OCI-LY3 (cell line): ENCODE data around the gene CERS6.

ENCODE experiments used
- H2AFZ ChIP-seq: fragments of 200-600, 300-600 bp; shearing (Covaris generic); 2 replicates; pipeline ENCODE4 v1.6.0; 2014; ENCODE audit warnings: antibody characterized with exemption, low read depth, low read length
- H3K27ac ChIP-seq: fragments of 200-600, 300-600 bp; sonication (generic); 2 replicates; pipeline ENCODE4 v1.5.1; 2014; ENCODE audit warnings: mild to moderate bottlenecking, low read length, moderate library complexity, mixed read lengths
- H3K27me3 ChIP-seq: fragments of 200-600, 300-600 bp; sonication (generic); 2 replicates; pipeline ENCODE4 v1.6.1; 2014; ENCODE audit warnings: low read depth, low read length, mixed read lengths
- H3K36me3 ChIP-seq: fragments of 200-600, 300-600 bp; sonication (generic); replicated peaks from 2 replicates; pipeline ENCODE3; 2014; ENCODE audit warnings: low read depth, low read length, mixed read lengths
- H3K4me1 ChIP-seq: fragments of 300-600, 200-600 bp; sonication (generic); 2 replicates; pipeline ENCODE4 v1.6.1; 2014; ENCODE audit warnings: low read length, mixed read lengths
- H3K4me2 ChIP-seq: fragments of 200-600, 300-600 bp; sonication (generic); 2 replicates; pipeline ENCODE4 v1.6.1; 2014; ENCODE audit warnings: low read length, mixed read lengths
- H3K4me3 ChIP-seq: fragments of 300-600, 200-600 bp; sonication (generic); 2 replicates; pipeline ENCODE4 v1.5.1; 2014; ENCODE audit warnings: antibody characterized with exemption, mild to moderate bottlenecking, low read length, moderate library complexity
- H3K79me2 ChIP-seq: fragments of 300-600, 200-600 bp; shearing (Covaris generic); 2 replicates; pipeline ENCODE4 v1.6.1; 2014; ENCODE audit warnings: mild to moderate bottlenecking, low read length, mixed read lengths
- H3K9ac ChIP-seq: fragments of 300-600, 200-600 bp; shearing (Covaris generic); 2 replicates; pipeline ENCODE4 v1.6.0; 2014; ENCODE audit warnings: mild to moderate bottlenecking, low read length, moderate library complexity
- H3K9me3 ChIP-seq: fragments of 200-600, 300-600 bp; shearing (Covaris generic); 2 replicates; pipeline ENCODE4 v1.6.1; 2014; ENCODE audit warnings: low read length, mixed read lengths; ENCODE audit not compliant: insufficient read depth
- H4K20me1 ChIP-seq: fragments of 200-600, 300-600 bp; sonication (generic); 2 replicates; pipeline ENCODE4 v1.6.1; 2016; ENCODE audit warnings: low read length, mixed read lengths; ENCODE audit not compliant: insufficient read depth
- CTCF ChIP-seq: fragments of 200-600, 300-600 bp; sonication (generic); IDR thresholded peaks from 2 replicates; pipeline ENCODE4 v1.5.1; 2014; ENCODE audit warnings: antibody characterized with exemption, low read length, low read depth
- EZH2phosphoT487 ChIP-seq: fragments of 200-600 bp; shearing (Covaris generic); IDR thresholded peaks from 2 replicates; pipeline ENCODE4 v1.6.1; 2018; ENCODE audit warnings: antibody characterized with exemption, mixed run types, low read depth

Gene CERS6

GRCh38 chr2:168716839-168717238, 260.8 kb downstream of the CERS6 start:
- Histone ChIP-seq H3K79me2 (no peaks in the 10 kb centered on the region), H3K4me1 (peaks cover 14% of the 10 kb centered on the region), H4K20me1 (peaks cover 8% of the 10 kb centered on the region; the same call in 1 of the 2 replicates), H3K9ac (no peak overlapping the region), H3K27ac (no peak overlapping the region), H3K36me3 (no peaks in the 10 kb centered on the region), H3K27me3 (no peaks in the 10 kb centered on the region), H3K4me2 (no peak overlapping the region), H3K4me3 (no peak overlapping the region), H3K9me3 (no peaks in the 10 kb centered on the region), H2AFZ (no peak overlapping the region)
- TF ChIP-seq CTCF (no peak), EZH2phosphoT487 (no peak)

GRCh38 chr2:168717790-168718502, 261.9 kb downstream of the CERS6 start:
- Histone ChIP-seq H3K36me3 (no peaks in the 10 kb centered on the region), H3K27ac (no peak overlapping the region)

GRCh38 chr2:168718622-168719021, 262.6 kb downstream of the CERS6 start:
- no peaks in the 10 kb centered on the region for H4K20me1 ChIP-seq
- peaks cover 17% of the 10 kb centered on the region for H3K4me1 ChIP-seq
- H3K4me2 ChIP-seq: no peak overlapping the region
- H3K27me3 ChIP-seq: no peaks in the 10 kb centered on the region
- TF ChIP-seq CTCF: no peak
- TF ChIP-seq EZH2phosphoT487: no peak
- no peaks in the 10 kb centered on the region for H3K36me3 ChIP-seq
- H2AFZ ChIP-seq: no peak overlapping the region
- H3K9ac ChIP-seq: no peak overlapping the region
- no peaks in the 10 kb centered on the region for H3K9me3 ChIP-seq
- H3K79me2 ChIP-seq: no peaks in the 10 kb centered on the region
- H3K4me3 ChIP-seq: no peak overlapping the region
- H3K27ac ChIP-seq: no peak overlapping the region

More at GRCh38 chr2:168717790-168718502, 261.9 kb downstream of the CERS6 start:
- H3K27me3 ChIP-seq: no peaks in the 10 kb centered on the region
- H3K9ac ChIP-seq: no peak overlapping the region
- peaks cover 10% of the 10 kb centered on the region for H3K4me1 ChIP-seq
- H2AFZ ChIP-seq: no peak overlapping the region
- no peaks in the 10 kb centered on the region for H3K9me3 ChIP-seq
- no peaks in the 10 kb centered on the region for H4K20me1 ChIP-seq
- H3K4me2 ChIP-seq: no peak overlapping the region
- no peak for TF ChIP-seq CTCF
- TF ChIP-seq EZH2phosphoT487: no peak
- H3K79me2 ChIP-seq: no peaks in the 10 kb centered on the region
- no peak overlapping the region for H3K4me3 ChIP-seq

- Histone ChIP-seq H3K9ac (no peak overlapping the region), H3K9me3 (no peaks in the 10 kb centered on the region), H3K27ac (no peak overlapping the region), H3K79me2 (no peaks in the 10 kb centered on the region), H3K4me3 (no peak overlapping the region), H4K20me1 (no peaks in the 10 kb centered on the region), H3K27me3 (no peaks in the 10 kb centered on the region), H3K36me3 (no peaks in the 10 kb centered on the region), H2AFZ (no peak overlapping the region), H3K4me2 (no peak overlapping the region), H3K4me1 (peaks cover 20% of the 10 kb centered on the region)
- no peak for TF ChIP-seq EZH2phosphoT487
- TF ChIP-seq CTCF: no peak
Measured at GRCh38 chr2:168719446-168719845, 263.4 kb downstream of the CERS6 start.
